ENCODE data around the gene ATP8B1. TPM values are rescaled to one million over a fixed set of nuclear protein-coding genes. Genes with fewer than 3 reads are reported as not detected.

The ATP8B1 gene
- total RNA-seq, 1 experiment from 2014 or later = 5.6 TPM

DNA sequence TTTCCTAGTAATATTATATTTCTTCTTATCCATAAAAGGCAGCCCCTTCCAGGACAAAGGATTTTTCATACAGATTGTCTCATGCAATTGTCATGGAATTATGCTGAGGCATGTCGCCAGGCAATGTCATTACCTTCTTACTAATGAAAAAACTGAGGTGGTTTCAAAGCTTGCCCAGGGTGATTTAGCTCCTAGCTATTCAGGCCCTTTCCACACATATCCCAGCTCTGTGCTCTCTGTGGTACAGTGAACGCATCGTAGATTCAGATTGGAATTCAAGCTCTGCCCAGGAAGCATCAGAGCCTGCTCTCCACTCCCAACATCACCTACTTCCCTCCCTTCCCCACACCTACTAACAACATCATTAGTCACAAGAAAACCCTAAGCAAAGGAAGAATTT is 60.1 kb downstream of the ATP8B1 start (continued):
- TF ChIP-seq, protein P1, sequence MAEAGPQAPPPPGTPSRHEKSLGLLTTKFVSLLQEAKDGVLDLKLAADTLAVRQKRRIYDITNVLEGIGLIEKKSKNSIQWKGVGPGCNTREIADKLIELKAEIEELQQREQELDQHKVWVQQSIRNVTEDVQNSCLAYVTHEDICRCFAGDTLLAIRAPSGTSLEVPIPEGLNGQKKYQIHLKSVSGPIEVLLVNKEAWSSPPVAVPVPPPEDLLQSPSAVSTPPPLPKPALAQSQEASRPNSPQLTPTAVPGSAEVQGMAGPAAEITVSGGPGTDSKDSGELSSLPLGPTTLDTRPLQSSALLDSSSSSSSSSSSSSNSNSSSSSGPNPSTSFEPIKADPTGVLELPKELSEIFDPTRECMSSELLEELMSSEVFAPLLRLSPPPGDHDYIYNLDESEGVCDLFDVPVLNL (CRISPR knock-in tag; IDR thresholded peaks at IDR 0.05; ENCODE audit: borderline replicate concordance, low read depth) = no peak
- TF ChIP-seq SOX15 (CRISPR knock-in tag; IDR thresholded peaks at IDR 0.05) = no peak
- no peak for TF ChIP-seq SMAD3 (CRISPR knock-in tag; IDR thresholded peaks at IDR 0.05; ENCODE audit: borderline replicate concordance)
- no peak for TF ChIP-seq TEAD4 (CRISPR knock-in tag; IDR thresholded peaks at IDR 0.05)
- no peak for TF ChIP-seq TP53 (CRISPR knock-in tag; IDR thresholded peaks at IDR 0.05)
- no peak for TF ChIP-seq NR1H2 (CRISPR knock-in tag; IDR thresholded peaks at IDR 0.05)
- TF ChIP-seq ZNF396 (CRISPR knock-in tag; IDR thresholded peaks at IDR 0.05; ENCODE audit: borderline replicate concordance) = no peak
- TF ChIP-seq, protein P2, sequence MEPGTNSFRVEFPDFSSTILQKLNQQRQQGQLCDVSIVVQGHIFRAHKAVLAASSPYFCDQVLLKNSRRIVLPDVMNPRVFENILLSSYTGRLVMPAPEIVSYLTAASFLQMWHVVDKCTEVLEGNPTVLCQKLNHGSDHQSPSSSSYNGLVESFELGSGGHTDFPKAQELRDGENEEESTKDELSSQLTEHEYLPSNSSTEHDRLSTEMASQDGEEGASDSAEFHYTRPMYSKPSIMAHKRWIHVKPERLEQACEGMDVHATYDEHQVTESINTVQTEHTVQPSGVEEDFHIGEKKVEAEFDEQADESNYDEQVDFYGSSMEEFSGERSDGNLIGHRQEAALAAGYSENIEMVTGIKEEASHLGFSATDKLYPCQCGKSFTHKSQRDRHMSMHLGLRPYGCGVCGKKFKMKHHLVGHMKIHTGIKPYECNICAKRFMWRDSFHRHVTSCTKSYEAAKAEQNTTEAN (CRISPR knock-in tag; IDR thresholded peaks at IDR 0.05) = no peak
- no peak for TF ChIP-seq IRF2 (CRISPR knock-in tag; IDR thresholded peaks at IDR 0.05; ENCODE audit: borderline replicate concordance, low read depth)
- TF ChIP-seq, protein P3, sequence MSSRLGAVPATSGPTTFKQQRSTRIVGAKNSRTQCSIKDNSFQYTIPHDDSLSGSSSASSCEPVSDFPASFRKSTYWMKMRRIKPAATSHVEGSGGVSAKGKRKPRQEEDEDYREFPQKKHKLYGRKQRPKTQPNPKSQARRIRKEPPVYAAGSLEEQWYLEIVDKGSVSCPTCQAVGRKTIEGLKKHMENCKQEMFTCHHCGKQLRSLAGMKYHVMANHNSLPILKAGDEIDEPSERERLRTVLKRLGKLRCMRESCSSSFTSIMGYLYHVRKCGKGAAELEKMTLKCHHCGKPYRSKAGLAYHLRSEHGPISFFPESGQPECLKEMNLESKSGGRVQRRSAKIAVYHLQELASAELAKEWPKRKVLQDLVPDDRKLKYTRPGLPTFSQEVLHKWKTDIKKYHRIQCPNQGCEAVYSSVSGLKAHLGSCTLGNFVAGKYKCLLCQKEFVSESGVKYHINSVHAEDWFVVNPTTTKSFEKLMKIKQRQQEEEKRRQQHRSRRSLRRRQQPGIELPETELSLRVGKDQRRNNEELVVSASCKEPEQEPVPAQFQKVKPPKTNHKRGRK (CRISPR knock-in tag; IDR thresholded peaks at IDR 0.05; ENCODE audit: borderline replicate concordance) = no peak

DNA sequence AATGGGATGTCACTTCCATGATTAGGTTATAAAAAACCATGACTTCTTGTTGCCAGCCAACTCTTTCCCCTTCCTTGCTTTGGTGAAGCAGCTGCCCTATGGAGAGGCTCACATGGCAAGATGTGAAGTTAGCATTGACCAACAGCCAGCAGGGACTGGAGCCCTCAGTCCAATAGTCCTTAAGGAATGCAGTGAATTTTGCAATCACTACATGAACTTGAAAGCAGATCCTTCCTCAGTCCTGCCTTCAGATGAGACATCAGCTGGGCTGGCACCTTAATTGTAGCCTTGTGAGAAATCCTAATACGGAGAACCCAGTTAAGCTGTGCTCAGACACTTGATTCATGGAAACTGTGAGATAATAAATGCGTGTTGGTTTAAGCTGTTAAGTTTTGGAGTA is 61.8 kb downstream of the ATP8B1 start:
- no peak for DNase-seq (ENCODE audit: low spot score)
- Mint-ChIP-seq H3K27ac (no peak overlapping the region), H3K9me3 (peaks cover 6% of the 10 kb centered on the region), H3K4me3 (no peak overlapping the region), H3K4me1 (peaks cover 10% of the 10 kb centered on the region), H3K27me3 (ENCODE audit: low read depth) (no peaks in the 10 kb centered on the region), H3K36me3 (no peaks in the 10 kb centered on the region)
- no peak for ATAC-seq
- CTCF ChIA-PET = no interaction called here
- POLR2A ChIA-PET = no interaction called here
- TF ChIP-seq SOX15 (CRISPR knock-in tag; IDR thresholded peaks at IDR 0.05) (no peak), TP53 (CRISPR knock-in tag; IDR thresholded peaks at IDR 0.05) (no peak), HMGA2 (CRISPR knock-in tag; IDR thresholded peaks at IDR 0.05) (no peak), NFE2L1 (CRISPR knock-in tag; IDR thresholded peaks at IDR 0.05) (no peak), ETV6 (CRISPR knock-in tag; IDR thresholded peaks at IDR 0.05) (no peak), EMX1 (CRISPR knock-in tag; IDR thresholded peaks at IDR 0.05) (no peak)
- TF ChIP-seq, protein P4, sequence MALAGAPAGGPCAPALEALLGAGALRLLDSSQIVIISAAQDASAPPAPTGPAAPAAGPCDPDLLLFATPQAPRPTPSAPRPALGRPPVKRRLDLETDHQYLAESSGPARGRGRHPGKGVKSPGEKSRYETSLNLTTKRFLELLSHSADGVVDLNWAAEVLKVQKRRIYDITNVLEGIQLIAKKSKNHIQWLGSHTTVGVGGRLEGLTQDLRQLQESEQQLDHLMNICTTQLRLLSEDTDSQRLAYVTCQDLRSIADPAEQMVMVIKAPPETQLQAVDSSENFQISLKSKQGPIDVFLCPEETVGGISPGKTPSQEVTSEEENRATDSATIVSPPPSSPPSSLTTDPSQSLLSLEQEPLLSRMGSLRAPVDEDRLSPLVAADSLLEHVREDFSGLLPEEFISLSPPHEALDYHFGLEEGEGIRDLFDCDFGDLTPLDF (CRISPR knock-in tag; IDR thresholded peaks at IDR 0.05) = no peak

DNA sequence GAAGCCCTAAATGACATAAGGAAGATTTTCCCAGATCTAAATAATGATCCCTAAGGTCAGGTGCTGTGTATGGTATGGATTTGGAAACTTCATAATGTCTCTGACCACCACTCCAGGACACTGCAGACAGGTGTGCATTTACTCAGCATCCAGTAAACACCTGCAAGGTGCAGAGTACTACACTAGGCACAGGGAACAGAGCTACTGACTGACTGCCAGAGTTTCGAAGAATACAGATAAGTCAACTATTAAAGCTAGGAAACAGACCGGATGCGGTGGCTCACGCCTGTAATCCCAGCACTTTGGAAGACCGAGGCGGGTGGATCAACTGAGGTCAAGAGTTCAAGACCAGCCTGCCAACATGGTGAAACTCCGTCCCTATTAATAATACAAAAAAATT is 65.0 kb downstream of the ATP8B1 start:
- CTCF ChIA-PET = no interaction called here
- Mint-ChIP-seq H3K27ac (no peak overlapping the region), H3K4me1 (peaks cover 2% of the 10 kb centered on the region), H3K9me3 (peaks cover 14% of the 10 kb centered on the region), H3K4me3 (no peak overlapping the region), H3K27me3 (ENCODE audit: low read depth) (no peaks in the 10 kb centered on the region), H3K36me3 (peaks cover 4% of the 10 kb centered on the region; the same call in 1 of the 2 replicates)
- ATAC-seq = no peak
- TF ChIP-seq ETV6 (CRISPR knock-in tag; IDR thresholded peaks at IDR 0.05) (no peak), SMAD4 (CRISPR knock-in tag; IDR thresholded peaks at IDR 0.05) (no peak), JUN (CRISPR knock-in tag; IDR thresholded peaks at IDR 0.05) (no peak), FOXK1 (CRISPR knock-in tag; IDR thresholded peaks at IDR 0.05) (no peak), NFE2L1 (CRISPR knock-in tag; IDR thresholded peaks at IDR 0.05) (no peak)
- TF ChIP-seq, protein P5, sequence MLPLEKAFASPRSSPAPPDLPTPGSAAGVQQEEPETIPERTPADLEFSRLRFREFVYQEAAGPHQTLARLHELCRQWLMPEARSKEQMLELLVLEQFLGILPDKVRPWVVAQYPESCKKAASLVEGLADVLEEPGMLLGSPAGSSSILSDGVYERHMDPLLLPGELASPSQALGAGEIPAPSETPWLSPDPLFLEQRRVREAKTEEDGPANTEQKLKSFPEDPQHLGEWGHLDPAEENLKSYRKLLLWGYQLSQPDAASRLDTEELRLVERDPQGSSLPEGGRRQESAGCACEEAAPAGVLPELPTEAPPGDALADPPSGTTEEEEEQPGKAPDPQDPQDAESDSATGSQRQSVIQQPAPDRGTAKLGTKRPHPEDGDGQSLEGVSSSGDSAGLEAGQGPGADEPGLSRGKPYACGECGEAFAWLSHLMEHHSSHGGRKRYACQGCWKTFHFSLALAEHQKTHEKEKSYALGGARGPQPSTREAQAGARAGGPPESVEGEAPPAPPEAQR (CRISPR knock-in tag; IDR thresholded peaks at IDR 0.05) = no peak
- TF ChIP-seq, protein P6, sequence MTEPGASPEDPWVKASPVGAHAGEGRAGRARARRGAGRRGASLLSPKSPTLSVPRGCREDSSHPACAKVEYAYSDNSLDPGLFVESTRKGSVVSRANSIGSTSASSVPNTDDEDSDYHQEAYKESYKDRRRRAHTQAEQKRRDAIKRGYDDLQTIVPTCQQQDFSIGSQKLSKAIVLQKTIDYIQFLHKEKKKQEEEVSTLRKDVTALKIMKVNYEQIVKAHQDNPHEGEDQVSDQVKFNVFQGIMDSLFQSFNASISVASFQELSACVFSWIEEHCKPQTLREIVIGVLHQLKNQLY (CRISPR knock-in tag; IDR thresholded peaks at IDR 0.05) = no peak
- POLR2A ChIA-PET = no interaction called here
- no peak for DNase-seq (ENCODE audit: low spot score)
